AG04449 (cell line): ENCODE data around the gene TPRA1.

Experiments used
- CTCF ChIA-PET: fragments of 350-600 bp; formaldehyde crosslinking; extraction: SDS; loops from one replicate; lab custom pipeline; 2021; ENCODE audit warnings: antibody characterized with exemption; lab: Yijun Ruan, JAX
- POLR2A ChIA-PET: fragments of 400-600, 350-600 bp; formaldehyde crosslinking; extraction: SDS; loops from one replicate; lab custom pipeline; 2020; ENCODE audit warnings: antibody characterized with exemption, inconsistent platforms; lab: Yijun Ruan, JAX
- DNase-seq: peaks from one replicate; pipeline ENCODE4 v3.0.0-alpha.2; 2010; ENCODE audit warnings: low read depth, low spot score
- H3K4me3 ChIP-seq: 2 replicates; pipeline ENCODE4 v1.5.1; 2011; ENCODE audit warnings: low read depth, mild to moderate bottlenecking, control low read depth, low read length
- CTCF ChIP-seq: IDR thresholded peaks from one replicate; pipeline ENCODE4 v1.5.1; 2011; ENCODE audit warnings: mild to moderate bottlenecking, moderate library complexity, low read length, control low read depth, inconsistent platforms; ENCODE audit not compliant: insufficient read depth; ENCODE audit errors: missing control alignments

The TPRA1 gene

GRCh38 chr3:127545216-127545615, 45.3 kb downstream of the TPRA1 start:
- ChIA-PET CTCF (interaction anchor here (0.8 to 7.2 kb wide), 19 partner anchors 8 to 1413 kb away, joined by 3 to 113 read pairs (median 4); partner anchors contain the start of genes CHCHD6, CHST13 and ZXDC), POLR2A (no interaction called here)
- TF ChIP-seq CTCF = no peak
- no peak overlapping the region for H3K4me3 ChIP-seq
- no peak for DNase-seq

- TF ChIP-seq CTCF = no peak
- POLR2A ChIA-PET = no interaction called here
- DNase-seq = no peak
- H3K4me3 ChIP-seq = no peak overlapping the region
- CTCF ChIA-PET = interaction anchor here (0.8 to 7.2 kb wide), 20 partner anchors 8 to 1412 kb away, joined by 3 to 113 read pairs (median 4); partner anchors contain the start of genes CHCHD6, CHST13, PLXNA1 and ZXDC
Observed at GRCh38 chr3:127544803-127545201, 45.7 kb downstream of the TPRA1 start.

DNA sequence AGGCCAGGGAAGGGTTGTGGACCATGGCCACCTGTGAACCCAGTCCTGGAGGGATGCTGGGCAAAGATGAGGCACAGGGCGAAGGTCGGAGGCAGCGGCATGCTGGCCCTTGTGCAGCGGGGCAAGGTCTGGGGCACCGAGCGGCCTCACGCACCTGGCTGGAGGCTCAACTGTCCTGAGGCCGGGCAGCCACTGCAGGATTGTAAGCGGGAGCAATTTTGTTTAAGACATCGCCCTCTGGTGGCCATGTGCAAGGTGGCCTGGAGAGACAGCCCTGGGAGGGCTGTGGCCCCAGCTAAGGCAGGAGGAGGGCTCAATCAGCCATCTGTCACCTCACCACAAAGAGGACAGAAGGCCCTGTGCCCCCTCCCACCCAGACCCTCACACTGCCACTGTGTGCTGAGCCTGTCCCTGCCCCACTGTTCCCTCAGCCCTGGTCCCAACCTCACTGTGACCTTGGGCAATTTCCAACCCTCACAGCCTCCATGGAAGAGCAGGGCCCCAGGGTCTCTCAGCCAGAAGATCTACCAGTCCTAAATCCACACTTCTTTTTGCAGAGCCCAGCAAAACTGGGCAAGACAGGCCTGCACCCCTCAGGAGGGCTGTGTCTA, 46.2 kb downstream of the TPRA1 start:
- peak; percentile 84 for TF ChIP-seq CTCF
- ChIA-PET POLR2A (no interaction called here), CTCF (interaction anchor here (0.8 to 7.2 kb wide), 23 partner anchors 7 to 1068 kb away, joined by 3 to 113 read pairs (median 4); partner anchors contain the start of genes CHCHD6, CHST13, PLXNA1 and ZXDC)
- no peak overlapping the region for H3K4me3 ChIP-seq
- DNase-seq = peak; percentile 7

- H3K4me3 ChIP-seq = no peak overlapping the region
- CTCF ChIA-PET = interaction anchor here (0.7 to 7.2 kb wide), 13 partner anchors 6 to 1020 kb away, joined by 3 to 113 read pairs (median 4); partner anchors contain the start of genes CHST13 and PLXNA1
- POLR2A ChIA-PET = no interaction called here
- TF ChIP-seq CTCF = no peak
- no peak for DNase-seq
Observed at GRCh38 chr3:127543441-127543840, 47.1 kb downstream of the TPRA1 start.

GRCh38 chr3:127542441-127542952, 48.0 kb downstream of the TPRA1 start:
- ChIA-PET CTCF (interaction anchor here (1.6 to 7.0 kb wide), 3 partner anchors 14 to 863 kb away, joined by 5 to 113 read pairs (median 51); no protein-coding TSS in a partner anchor), POLR2A (interaction anchor here (0.6 kb wide), 1 partner anchor 48 kb away, joined by 4 read pairs; no protein-coding TSS in a partner anchor)
- TF ChIP-seq CTCF = no peak
- H3K4me3 ChIP-seq = no peak overlapping the region
- no peak for DNase-seq

- CTCF ChIA-PET = interaction anchor here (0.8 to 1.6 kb wide), 2 partner anchors 789 to 887 kb away, joined by 4 to 5 read pairs; partner anchors contain the start of gene TXNRD3
- TF ChIP-seq CTCF = no peak
- H3K4me3 ChIP-seq = no peak overlapping the region
- POLR2A ChIA-PET = no interaction called here
- no peak for DNase-seq
Observed at GRCh38 chr3:127541320-127541719, 49.2 kb downstream of the TPRA1 start.
